Smooth muscle cell (in vitro differentiated cells): ENCODE data around the gene LCA5L. TPM values are rescaled to one million over a fixed set of nuclear protein-coding genes. Genes with fewer than 3 reads are reported as not detected.
"Not testable (repeated sequence)": the region's sequence is repeated elsewhere in the genome, so short reads cannot be mapped to it uniquely, and the experiment has no call there.

Experiments
- DNase-seq: peaks from one replicate; lab custom pipeline; 2025; ENCODE audit not compliant: unreplicated experiment; lab: John Stamatoyannopoulos, UW
- H2AFZ ChIP-seq: fragments of 200-600 bp; sonication (generic); 2 replicates; pipeline ENCODE4 v1.6.0; 2016; ENCODE audit warnings: antibody characterized with exemption, low read depth, mild to moderate bottlenecking
- H3F3A ChIP-seq: fragments of 200-600 bp; sonication (generic); 2 replicates; pipeline ENCODE4 v1.6.0; 2017; ENCODE audit warnings: antibody characterized with exemption, low read depth
- H3K27ac ChIP-seq: fragments of 200-600 bp; sonication (generic); 2 replicates; pipeline ENCODE4 v1.5.1; 2016; ENCODE audit warnings: low read depth, mild to moderate bottlenecking
- H3K27me3 ChIP-seq: fragments of 200-600 bp; sonication (generic); 2 replicates; pipeline ENCODE4 v1.6.1; 2016; ENCODE audit warnings: low read depth, mild to moderate bottlenecking
- H3K36me3 ChIP-seq: fragments of 200-600 bp; sonication (generic); 2 replicates; pipeline ENCODE4 v1.5.1; 2016; ENCODE audit warnings: low read depth
- H3K4me1 ChIP-seq: fragments of 200-600 bp; sonication (generic); 2 replicates; pipeline ENCODE4 v1.5.1; 2016; ENCODE audit warnings: low read depth
- H3K4me2 ChIP-seq: fragments of 200-600 bp; sonication (generic); 2 replicates; pipeline ENCODE4 v1.6.0; 2016; ENCODE audit warnings: mild to moderate bottlenecking
- H3K4me3 ChIP-seq: fragments of 200-600 bp; sonication (generic); 2 replicates; pipeline ENCODE4 v1.5.1; 2016; ENCODE audit warnings: mild to moderate bottlenecking
- H3K79me2 ChIP-seq: fragments of 200-600 bp; sonication (generic); 2 replicates; pipeline ENCODE4 v1.6.0; 2016; ENCODE audit warnings: low read depth, mild to moderate bottlenecking
- H3K9ac ChIP-seq: fragments of 200-600 bp; sonication (generic); 2 replicates; pipeline ENCODE4 v1.6.0; 2016; ENCODE audit warnings: low read depth
- H3K9me3 ChIP-seq: fragments of 200-600 bp; sonication (generic); replicated peaks from 2 replicates; pipeline ENCODE4 v1.5.1; 2016; ENCODE audit warnings: low read depth
- H4K20me1 ChIP-seq: fragments of 200-600 bp; sonication (generic); 2 replicates; pipeline ENCODE4 v1.6.0; 2016; ENCODE audit warnings: low read depth
- WGBS: methylation state at CpG from one replicate; pipeline ENCODE4 v1.1.7; 2016; ENCODE audit warnings: low lambda C conversion rate; 5-methylcytosine and 5-hydroxymethylcytosine counted together
- polyA plus RNA-seq: library from polyadenylated mRNA; unstranded; fragments of >200 nt; fragmentation: Nextera tagmentation; extraction: Ambion mirVana; gene quantifications from 2 replicates; pipeline ENCODE4 v1.2.1, GENCODE V29; 2016
- total RNA-seq: library from RNA; depleted of rRNA; stranded (reverse); fragments of >200 nt; gene quantifications from 2 replicates; pipeline ENCODE4 v1.2.3, GENCODE V29; 2014
- TF ChIP-seq, protein P1 (sequence below): fragments of 200-600 bp; sonication (generic); IDR thresholded peaks from 2 replicates; pipeline ENCODE4 v1.5.1; 2017; ENCODE audit warnings: borderline replicate concordance, mild to moderate bottlenecking, antibody characterized with exemption; ENCODE audit not compliant: insufficient read depth, poor library complexity, severe bottlenecking

LCA5L gene
- total and polyA plus RNA-seq, 2 experiments from 2014 or later, result 2.2 to 2.4 TPM

DNA sequence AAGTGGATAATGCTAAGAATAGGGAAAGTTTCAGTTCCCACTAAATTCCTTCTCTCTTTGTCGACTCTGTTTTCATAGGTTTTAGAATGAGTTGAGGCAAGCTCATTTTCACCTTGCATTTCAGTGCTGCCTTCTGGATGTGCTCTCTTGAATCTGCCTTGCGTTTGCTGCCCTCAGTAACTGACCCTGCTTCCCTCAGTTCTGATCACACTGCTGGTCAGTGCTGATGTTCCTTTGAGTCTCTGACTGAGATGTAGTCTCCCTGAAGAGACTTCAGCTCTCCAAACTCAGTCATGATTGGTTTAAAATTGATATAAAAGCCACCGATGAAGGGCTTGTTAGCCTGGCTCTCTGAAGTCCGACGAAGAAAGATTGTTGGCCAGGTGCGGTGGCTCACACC, 71.5 kb downstream of the LCA5L start:
- no peak overlapping the region for H3K27ac ChIP-seq
- no peaks in the 10 kb centered on the region for H3K9me3 ChIP-seq
- H3K4me2 ChIP-seq, result no peak overlapping the region
- no peaks in the 10 kb centered on the region for H4K20me1 ChIP-seq
- H3K9ac ChIP-seq, result no peak overlapping the region
- no peaks in the 10 kb centered on the region for H3K4me1 ChIP-seq
- DNase-seq, result no peak
- no peaks in the 10 kb centered on the region for H3F3A ChIP-seq
- no peak overlapping the region for H2AFZ ChIP-seq
- WGBS, result 85% methylated on average over 6 of the region's 6 CpGs
- TF ChIP-seq, protein P1, sequence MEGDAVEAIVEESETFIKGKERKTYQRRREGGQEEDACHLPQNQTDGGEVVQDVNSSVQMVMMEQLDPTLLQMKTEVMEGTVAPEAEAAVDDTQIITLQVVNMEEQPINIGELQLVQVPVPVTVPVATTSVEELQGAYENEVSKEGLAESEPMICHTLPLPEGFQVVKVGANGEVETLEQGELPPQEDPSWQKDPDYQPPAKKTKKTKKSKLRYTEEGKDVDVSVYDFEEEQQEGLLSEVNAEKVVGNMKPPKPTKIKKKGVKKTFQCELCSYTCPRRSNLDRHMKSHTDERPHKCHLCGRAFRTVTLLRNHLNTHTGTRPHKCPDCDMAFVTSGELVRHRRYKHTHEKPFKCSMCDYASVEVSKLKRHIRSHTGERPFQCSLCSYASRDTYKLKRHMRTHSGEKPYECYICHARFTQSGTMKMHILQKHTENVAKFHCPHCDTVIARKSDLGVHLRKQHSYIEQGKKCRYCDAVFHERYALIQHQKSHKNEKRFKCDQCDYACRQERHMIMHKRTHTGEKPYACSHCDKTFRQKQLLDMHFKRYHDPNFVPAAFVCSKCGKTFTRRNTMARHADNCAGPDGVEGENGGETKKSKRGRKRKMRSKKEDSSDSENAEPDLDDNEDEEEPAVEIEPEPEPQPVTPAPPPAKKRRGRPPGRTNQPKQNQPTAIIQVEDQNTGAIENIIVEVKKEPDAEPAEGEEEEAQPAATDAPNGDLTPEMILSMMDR, result no peak
- no peaks in the 10 kb centered on the region for H3K79me2 ChIP-seq
- H3K27me3 ChIP-seq, result no peaks in the 10 kb centered on the region
- no peaks in the 10 kb centered on the region for H3K36me3 ChIP-seq
- no peak overlapping the region for H3K4me3 ChIP-seq

DNA sequence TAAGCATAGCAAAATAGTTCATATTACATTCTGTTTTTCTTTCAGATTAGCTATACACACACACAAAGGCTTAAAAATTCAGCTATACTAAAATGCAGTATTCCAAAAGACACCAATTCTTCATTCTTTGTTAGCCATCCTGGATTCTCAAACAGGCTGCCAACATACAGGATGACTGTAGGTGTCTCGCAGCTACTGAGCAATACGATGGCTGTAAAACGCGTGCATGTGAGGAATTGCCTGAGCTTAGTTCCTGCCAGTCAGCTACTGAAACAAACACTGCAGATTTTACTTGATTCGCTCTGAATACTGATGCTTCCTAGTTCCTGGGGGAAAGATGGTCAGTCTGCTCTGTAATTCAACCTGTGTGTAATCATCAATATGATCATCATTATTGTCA, 71.9 kb downstream of the LCA5L start:
- Histone ChIP-seq H3K36me3 (no peaks in the 10 kb centered on the region), H4K20me1 (no peaks in the 10 kb centered on the region), H2AFZ (no peak overlapping the region), H3K27me3 (no peaks in the 10 kb centered on the region), H3F3A (no peaks in the 10 kb centered on the region), H3K4me3 (no peak overlapping the region), H3K79me2 (no peaks in the 10 kb centered on the region), H3K4me2 (no peak overlapping the region), H3K9ac (no peak overlapping the region), H3K27ac (no peak overlapping the region), H3K9me3 (no peaks in the 10 kb centered on the region), H3K4me1 (no peaks in the 10 kb centered on the region)
- TF ChIP-seq, protein P1, result no peak
- DNase-seq, result no peak
- WGBS, result 42% methylated on average over 5 of the region's 5 CpGs

DNA sequence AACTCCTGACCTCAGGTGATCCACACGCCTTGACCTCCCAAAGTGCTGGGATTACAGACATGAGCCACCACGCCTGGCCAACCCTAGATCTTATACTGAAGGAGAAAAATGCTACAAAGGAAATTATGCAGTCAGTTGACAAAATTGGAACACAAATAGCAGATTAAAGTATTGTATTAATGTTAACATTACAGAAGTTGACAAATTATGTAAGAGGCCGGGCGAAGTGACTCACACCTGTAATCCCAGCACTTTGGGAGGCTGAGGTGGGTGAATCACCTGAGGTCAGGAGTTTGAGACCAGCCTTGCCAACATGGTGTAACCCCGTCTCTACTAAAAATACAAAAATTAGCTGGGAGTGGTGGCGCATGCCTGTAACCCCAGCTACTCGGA, 75.7 kb downstream of the LCA5L start:
- not testable (repeated sequence) for H3K27ac ChIP-seq, H3K9me3 ChIP-seq, H3K4me1 ChIP-seq, H3K36me3 ChIP-seq, H3K27me3 ChIP-seq, DNase-seq, H3K4me2 ChIP-seq, H2AFZ ChIP-seq, H3K9ac ChIP-seq, H4K20me1 ChIP-seq, H3K79me2 ChIP-seq, H3K4me3 ChIP-seq, H3F3A ChIP-seq
- 92% methylated on average over 7 of the region's 7 CpGs for WGBS

DNA sequence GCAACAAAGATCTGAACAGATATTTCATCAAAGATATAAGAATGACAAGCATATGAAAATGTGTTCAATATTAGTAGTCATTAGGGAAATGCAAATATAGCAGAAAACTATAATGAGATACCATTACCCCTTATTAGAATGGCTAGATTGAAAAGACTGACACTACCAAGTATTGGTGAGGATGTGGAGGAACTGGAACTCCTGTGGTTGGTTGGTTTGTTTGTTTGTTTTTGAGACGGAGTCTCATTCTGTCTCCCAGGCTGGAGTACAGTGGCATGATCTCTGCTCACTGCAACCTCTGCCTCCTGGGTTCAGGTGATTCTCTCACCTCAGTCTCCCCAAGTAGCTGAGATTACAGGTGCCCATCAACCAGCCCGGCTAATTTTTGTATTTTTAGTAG, 77.8 kb downstream of the LCA5L start:
- H3K27me3 ChIP-seq, result no peaks in the 10 kb centered on the region
- no peaks in the 10 kb centered on the region for H3K36me3 ChIP-seq
- 90% methylated on average over 2 of the region's 2 CpGs for WGBS
- H3K9ac ChIP-seq, result no peak overlapping the region
- peaks cover 6% of the 10 kb centered on the region for H3F3A ChIP-seq
- TF ChIP-seq, protein P1, result no peak
- no peak overlapping the region for H3K27ac ChIP-seq
- H3K9me3 ChIP-seq, result no peaks in the 10 kb centered on the region
- H2AFZ ChIP-seq, result no peak overlapping the region
- H3K4me2 ChIP-seq, result no peak overlapping the region
- no peaks in the 10 kb centered on the region for H3K4me1 ChIP-seq
- no peaks in the 10 kb centered on the region for H3K79me2 ChIP-seq
- H4K20me1 ChIP-seq, result no peaks in the 10 kb centered on the region
- H3K4me3 ChIP-seq, result no peak overlapping the region
- no peak for DNase-seq
